Upper lobe of left lung (tissue), 6 donors: Measurements from ENCODE around the gene ADD1. TPM values are rescaled to one million over a fixed set of nuclear protein-coding genes. Genes with fewer than 3 reads are reported as not detected.

ENCODE experiments used
- ATAC-seq, 2 donors: fragments of 200-7000 bp; cut with Tn5 transposase; one replicate each; pipeline ENCODE4 v1.9.1; 2022; ENCODE audit warnings: mild to moderate bottlenecking in 2 of 2, moderate library complexity in 2 of 2; ENCODE audit not compliant: low FRiP score in 2 of 2
- DNase-seq, 2 donors: peaks; one replicate each; pipeline ENCODE4 v3.0.0-alpha.2; 2019 to 2020
- H3K27ac ChIP-seq, 4 donors: fragments of 200-600 bp; sonication (generic); one replicate each; pipeline ENCODE4 v1.5.1; 2016 to 2019
- H3K27me3 ChIP-seq, 4 donors: fragments of 200-600 bp; sonication (generic); one replicate each; pipeline ENCODE4 v1.5.1; 2017 to 2019
- H3K36me3 ChIP-seq, 4 donors: fragments of 200-600 bp; sonication (generic); one replicate each; pipeline ENCODE4 v1.5.1; 2016 to 2019
- H3K4me1 ChIP-seq, 4 donors: fragments of 200-600 bp; sonication (generic); one replicate each; pipeline ENCODE4 v1.5.1; 2018 to 2019
- H3K4me3 ChIP-seq, 4 donors: fragments of 200-600 bp; sonication (generic); one replicate each; pipeline ENCODE4 v1.5.1; 2017 to 2019; ENCODE audit warnings: mild to moderate bottlenecking in 2 of 4, moderate library complexity in 1 of 4
- H3K9me3 ChIP-seq, 4 donors: fragments of 200-600 bp; sonication (generic); one replicate each; pipeline ENCODE4 v1.5.1; 2018 to 2019
- EP300 ChIP-seq, 4 donors: sonication (generic); formaldehyde crosslinking; IDR thresholded peaks; one replicate each; pipeline ENCODE4 v1.5.1; 2017; ENCODE audit warnings: antibody characterized with exemption in 4 of 4, control low read depth in 2 of 4
- POLR2A ChIP-seq, 4 donors: fragments of 450-650 bp; IDR thresholded peaks; one replicate each; pipeline ENCODE4 v1.5.1; 2016 to 2017; ENCODE audit warnings: antibody characterized with exemption in 4 of 4, mild to moderate bottlenecking in 2 of 4
- POLR2AphosphoS5 ChIP-seq, 2 donors: sonication (generic); formaldehyde crosslinking; IDR thresholded peaks; one replicate each; pipeline ENCODE4 v1.5.1; 2017; ENCODE audit warnings: antibody characterized with exemption in 2 of 2
- WGBS, 2 donors: methylation state at CpG; one replicate each; pipeline ENCODE4 v1.1.5; 2017 to 2018; 5-methylcytosine and 5-hydroxymethylcytosine counted together
- total RNA-seq, 6 donors: library from RNA; depleted of rRNA in 4 of 6; stranded (reverse); fragments of >200 nt in 4 of 6; gene quantifications; one replicate each; pipeline versions ENCODE4 v1.1.0 to v1.2.1, GENCODE V29; 2016 to 2021
- TF ChIP-seq, protein P1 (sequence below), 6 experiments: fragments of 450-650 bp in 4 of 6; fragments of 200-600 bp in 2 of 6; sonication (generic) in 2 of 6; IDR thresholded peaks; one replicate each; pipeline ENCODE4 v1.5.1; 2016 to 2019; ENCODE audit warnings: antibody characterized with exemption in 6 of 6
- donor health status: DM: no; HTN: no; CAD: no; lungs with moderate emphysema.
- donor health status: DM: no; HTN: yes; CAD: no; lungs with severe emphysema.

The ADD1 gene
- total RNA-seq, 6 donors from 2014 or later: 184 to 651 (median 290) TPM

DNA sequence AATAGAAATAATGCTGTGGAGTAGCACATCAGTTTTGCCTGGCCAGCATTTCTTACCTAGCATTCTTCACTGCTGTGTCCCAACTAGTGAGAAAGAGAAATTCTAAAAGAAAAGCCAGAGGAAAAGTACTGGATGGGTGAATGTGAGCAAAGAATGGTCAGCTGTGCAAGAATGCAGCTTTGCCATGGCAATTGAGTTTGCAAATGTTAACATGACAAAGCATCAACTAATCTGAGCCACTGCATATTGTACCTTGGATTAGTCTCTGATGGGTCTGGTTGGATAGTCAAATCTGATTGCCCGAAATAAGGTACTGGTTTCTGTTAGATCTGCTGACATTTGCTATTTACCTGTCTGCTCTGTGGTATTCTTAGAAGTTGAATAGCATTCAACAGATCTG is 38.7 kb downstream of the ADD1 start:
- no peaks in the 10 kb centered on the region for H3K9me3 ChIP-seq
- H3K36me3 ChIP-seq: peaks cover 29 to 76% (median 53%) of the 10 kb centered on the region in 4 donors
- TF ChIP-seq, protein P1, sequence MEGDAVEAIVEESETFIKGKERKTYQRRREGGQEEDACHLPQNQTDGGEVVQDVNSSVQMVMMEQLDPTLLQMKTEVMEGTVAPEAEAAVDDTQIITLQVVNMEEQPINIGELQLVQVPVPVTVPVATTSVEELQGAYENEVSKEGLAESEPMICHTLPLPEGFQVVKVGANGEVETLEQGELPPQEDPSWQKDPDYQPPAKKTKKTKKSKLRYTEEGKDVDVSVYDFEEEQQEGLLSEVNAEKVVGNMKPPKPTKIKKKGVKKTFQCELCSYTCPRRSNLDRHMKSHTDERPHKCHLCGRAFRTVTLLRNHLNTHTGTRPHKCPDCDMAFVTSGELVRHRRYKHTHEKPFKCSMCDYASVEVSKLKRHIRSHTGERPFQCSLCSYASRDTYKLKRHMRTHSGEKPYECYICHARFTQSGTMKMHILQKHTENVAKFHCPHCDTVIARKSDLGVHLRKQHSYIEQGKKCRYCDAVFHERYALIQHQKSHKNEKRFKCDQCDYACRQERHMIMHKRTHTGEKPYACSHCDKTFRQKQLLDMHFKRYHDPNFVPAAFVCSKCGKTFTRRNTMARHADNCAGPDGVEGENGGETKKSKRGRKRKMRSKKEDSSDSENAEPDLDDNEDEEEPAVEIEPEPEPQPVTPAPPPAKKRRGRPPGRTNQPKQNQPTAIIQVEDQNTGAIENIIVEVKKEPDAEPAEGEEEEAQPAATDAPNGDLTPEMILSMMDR (IDR thresholded peaks at IDR 0.05): no peak
- no peak for TF ChIP-seq POLR2A (IDR thresholded peaks at IDR 0.05)
- TF ChIP-seq POLR2AphosphoS5 (IDR thresholded peaks at IDR 0.05): no peak
- no peak for TF ChIP-seq EP300 (IDR thresholded peaks at IDR 0.05)
- peaks cover 0 to 16% (median 7%) of the 10 kb centered on the region in 4 donors for H3K4me1 ChIP-seq
- H3K27me3 ChIP-seq: no peaks in the 10 kb centered on the region
- DNase-seq (no peak), ATAC-seq (no peak)
- no peak overlapping the region for H3K4me3 ChIP-seq
- H3K27ac ChIP-seq: no peak overlapping the region
- WGBS, 2 donors: 95 to 100% methylated on average over 1 of the region's 1 CpG

DNA sequence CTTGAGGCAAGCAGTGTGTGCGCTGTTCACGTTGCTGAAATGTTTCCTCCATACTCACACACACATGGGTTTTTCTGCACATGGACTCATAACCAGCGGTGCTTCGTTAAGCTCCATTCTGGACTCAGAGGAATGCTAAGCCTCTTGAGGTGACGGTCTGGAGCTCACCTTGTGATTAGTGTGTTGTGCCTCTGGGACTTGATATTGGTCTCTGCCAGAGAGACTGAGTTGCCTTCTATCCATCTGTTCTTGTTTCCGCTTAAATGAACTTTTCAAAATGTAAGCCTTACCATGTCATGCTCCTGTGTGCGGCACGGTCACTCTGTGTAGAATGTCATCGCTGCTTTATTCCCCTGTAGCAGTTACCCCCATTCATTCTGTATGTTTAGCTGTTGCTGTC is 42.5 kb downstream of the ADD1 start:
- WGBS, 2 donors: 95 to 96% methylated on average over 9 of the region's 9 CpGs
- Histone ChIP-seq H3K27me3 (no peaks in the 10 kb centered on the region), H3K27ac (no peak overlapping the region), H3K4me3 (no peak overlapping the region), H3K36me3 (peaks cover 24 to 74% (median 49%) of the 10 kb centered on the region in 4 donors), H3K9me3 (no peaks in the 10 kb centered on the region), H3K4me1 (no peaks in the 10 kb centered on the region)
- ATAC-seq: no peak
- TF ChIP-seq POLR2AphosphoS5 (IDR thresholded peaks at IDR 0.05) (no peak), EP300 (IDR thresholded peaks at IDR 0.05) (no peak), POLR2A (IDR thresholded peaks at IDR 0.05) (no peak)
- TF ChIP-seq, protein P1 (IDR thresholded peaks at IDR 0.05): no peak
- no peak for DNase-seq

DNA sequence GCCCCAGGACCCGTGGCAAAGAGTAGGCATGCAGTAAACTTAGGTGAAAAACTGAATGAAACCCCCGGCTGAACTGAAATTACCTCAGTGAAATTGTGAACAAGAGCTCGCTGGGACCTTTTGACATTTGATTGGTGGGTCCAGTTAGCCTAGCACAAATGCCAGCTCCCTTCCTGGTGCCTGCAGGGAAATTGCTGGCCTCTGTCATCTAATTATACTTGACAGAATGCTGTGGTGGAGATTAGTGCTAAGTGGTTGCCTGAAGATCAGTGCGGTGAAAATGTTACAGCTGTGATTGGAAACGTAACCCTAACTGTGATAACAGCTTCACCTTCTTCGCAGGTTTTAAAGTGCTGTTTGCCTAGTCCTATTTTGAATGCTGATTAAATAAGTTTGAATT is 43.0 kb downstream of the ADD1 start:
- ATAC-seq (no peak), DNase-seq (no peak)
- H3K4me1 ChIP-seq: no peaks in the 10 kb centered on the region
- peaks cover 24 to 74% (median 49%) of the 10 kb centered on the region in 4 donors for H3K36me3 ChIP-seq
- no peaks in the 10 kb centered on the region for H3K9me3 ChIP-seq
- 73 to 75% methylated on average over 6 of the region's 6 CpGs for WGBS, 2 donors
- H3K27ac ChIP-seq: no peak overlapping the region
- TF ChIP-seq, protein P1 (IDR thresholded peaks at IDR 0.05): no peak
- TF ChIP-seq POLR2A (IDR thresholded peaks at IDR 0.05) (no peak), POLR2AphosphoS5 (IDR thresholded peaks at IDR 0.05) (no peak), EP300 (IDR thresholded peaks at IDR 0.05) (no peak)
- H3K4me3 ChIP-seq: no peak overlapping the region
- no peaks in the 10 kb centered on the region for H3K27me3 ChIP-seq

DNA sequence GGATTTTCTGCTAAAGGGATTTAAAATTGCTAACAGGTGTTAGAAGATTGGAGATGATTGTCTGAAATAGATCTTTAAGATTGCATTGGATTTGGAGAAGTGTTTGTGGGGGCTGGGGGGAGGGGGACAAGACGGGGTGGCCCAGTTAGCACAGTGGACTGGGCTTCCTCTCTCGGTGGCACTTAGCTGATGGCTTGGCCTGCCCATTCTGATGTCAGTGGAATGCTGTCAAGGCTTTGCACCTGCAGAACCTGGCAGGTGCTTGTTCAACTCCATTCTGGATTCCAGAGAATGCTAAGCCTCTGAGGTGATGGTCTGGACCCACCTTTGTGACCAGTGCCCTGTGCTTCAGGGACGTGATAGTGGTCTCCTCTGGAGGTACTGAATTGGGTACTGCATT is 43.7 kb downstream of the ADD1 start:
- TF ChIP-seq, protein P1 (IDR thresholded peaks at IDR 0.05): no peak
- TF ChIP-seq POLR2AphosphoS5 (IDR thresholded peaks at IDR 0.05) (no peak), POLR2A (IDR thresholded peaks at IDR 0.05) (no peak), EP300 (IDR thresholded peaks at IDR 0.05) (no peak)
- no peaks in the 10 kb centered on the region for H3K9me3 ChIP-seq
- no peak overlapping the region for H3K27ac ChIP-seq
- H3K27me3 ChIP-seq: no peaks in the 10 kb centered on the region
- peaks cover 18 to 70% (median 48%) of the 10 kb centered on the region in 4 donors for H3K36me3 ChIP-seq
- no peaks in the 10 kb centered on the region for H3K4me1 ChIP-seq
- WGBS, 2 donors: 79 to 82% methylated on average over 2 to 3 of the region's 3 CpGs
- DNase-seq (no peak), ATAC-seq (no peak)
- H3K4me3 ChIP-seq: no peak overlapping the region

DNA sequence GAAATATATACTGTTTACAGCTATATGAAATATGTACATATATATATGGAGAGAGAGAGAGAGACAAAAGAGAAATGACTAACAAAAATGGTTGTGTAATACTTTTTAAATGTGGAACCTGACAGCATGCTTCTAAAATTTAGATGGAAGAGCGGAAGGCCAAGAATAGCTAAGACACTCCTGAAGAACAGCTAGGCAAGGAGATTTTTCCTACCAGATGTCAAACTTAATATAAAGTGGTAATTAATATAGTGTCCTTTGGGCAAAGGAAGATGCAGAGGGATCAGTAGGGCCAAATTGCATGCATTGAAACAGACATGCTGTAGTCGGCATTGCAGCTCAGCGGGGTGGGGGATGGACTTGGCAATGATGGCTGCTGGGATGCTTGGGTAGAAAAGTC is 45.2 kb downstream of the ADD1 start:
- no peak overlapping the region for H3K4me3 ChIP-seq
- DNase-seq (no peak), ATAC-seq (no peak)
- peaks cover 0 to 9% (median 0%) of the 10 kb centered on the region in 4 donors for H3K4me1 ChIP-seq
- 81 to 96% methylated on average over 3 of the region's 3 CpGs for WGBS, 2 donors
- TF ChIP-seq POLR2AphosphoS5 (IDR thresholded peaks at IDR 0.05) (no peak), POLR2A (IDR thresholded peaks at IDR 0.05) (no peak), EP300 (IDR thresholded peaks at IDR 0.05) (no peak)
- TF ChIP-seq, protein P1 (IDR thresholded peaks at IDR 0.05): no peak
- H3K9me3 ChIP-seq: no peaks in the 10 kb centered on the region
- peaks cover 18 to 62% (median 40%) of the 10 kb centered on the region in 4 donors for H3K36me3 ChIP-seq
- no peaks in the 10 kb centered on the region for H3K27me3 ChIP-seq
- no peak overlapping the region for H3K27ac ChIP-seq
